ENCODE measurements around the gene PTCHD1.

DNA sequence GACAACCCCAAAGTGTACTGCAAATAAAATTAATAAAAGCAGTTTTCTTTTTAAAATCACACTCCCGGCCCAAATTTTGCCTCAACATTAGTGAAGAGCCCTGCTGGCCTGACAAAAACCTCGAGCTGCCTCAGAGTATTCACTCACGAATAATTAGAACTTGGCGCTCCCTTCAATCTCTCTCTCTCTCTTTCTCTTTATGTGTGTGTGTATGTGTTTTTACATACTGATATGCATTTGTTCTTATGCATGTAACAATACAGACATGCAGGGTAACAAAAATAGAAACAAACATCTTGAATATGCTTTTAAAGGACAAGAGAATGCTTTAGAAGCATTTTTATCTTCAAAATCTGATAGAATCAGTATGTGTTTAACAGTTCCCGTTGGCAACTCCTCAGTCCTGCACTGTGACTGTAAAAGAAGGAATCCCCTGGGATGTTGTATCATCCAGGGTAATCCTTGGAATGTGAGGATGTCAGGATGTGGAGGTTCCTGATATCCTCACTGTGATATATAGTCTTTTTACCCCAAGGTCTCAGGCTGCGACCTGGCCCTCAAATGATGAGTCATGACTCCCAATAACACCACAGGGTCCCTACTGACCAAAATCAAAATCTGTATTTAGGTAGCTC is 53.0 kb downstream of the PTCHD1 start:
- TF ChIP-seq, protein P1, sequence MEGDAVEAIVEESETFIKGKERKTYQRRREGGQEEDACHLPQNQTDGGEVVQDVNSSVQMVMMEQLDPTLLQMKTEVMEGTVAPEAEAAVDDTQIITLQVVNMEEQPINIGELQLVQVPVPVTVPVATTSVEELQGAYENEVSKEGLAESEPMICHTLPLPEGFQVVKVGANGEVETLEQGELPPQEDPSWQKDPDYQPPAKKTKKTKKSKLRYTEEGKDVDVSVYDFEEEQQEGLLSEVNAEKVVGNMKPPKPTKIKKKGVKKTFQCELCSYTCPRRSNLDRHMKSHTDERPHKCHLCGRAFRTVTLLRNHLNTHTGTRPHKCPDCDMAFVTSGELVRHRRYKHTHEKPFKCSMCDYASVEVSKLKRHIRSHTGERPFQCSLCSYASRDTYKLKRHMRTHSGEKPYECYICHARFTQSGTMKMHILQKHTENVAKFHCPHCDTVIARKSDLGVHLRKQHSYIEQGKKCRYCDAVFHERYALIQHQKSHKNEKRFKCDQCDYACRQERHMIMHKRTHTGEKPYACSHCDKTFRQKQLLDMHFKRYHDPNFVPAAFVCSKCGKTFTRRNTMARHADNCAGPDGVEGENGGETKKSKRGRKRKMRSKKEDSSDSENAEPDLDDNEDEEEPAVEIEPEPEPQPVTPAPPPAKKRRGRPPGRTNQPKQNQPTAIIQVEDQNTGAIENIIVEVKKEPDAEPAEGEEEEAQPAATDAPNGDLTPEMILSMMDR (IDR thresholded peaks at IDR 0.05): no peak
- TF ChIP-seq SMAD3 (CRISPR knock-in tag; IDR thresholded peaks at IDR 0.05; ENCODE audit: borderline replicate concordance) (no peak), KAT7 (CRISPR knock-in tag; IDR thresholded peaks at IDR 0.05; ENCODE audit: borderline replicate concordance) (no peak), NR3C1 (CRISPR knock-in tag; conservative IDR thresholded peaks at IDR 0.05; ENCODE audit: low read depth) (no peak), RORB (CRISPR knock-in tag; IDR thresholded peaks at IDR 0.05) (no peak), SOX15 (CRISPR knock-in tag; IDR thresholded peaks at IDR 0.05) (no peak), NFYB (CRISPR knock-in tag; conservative IDR thresholded peaks at IDR 0.05; ENCODE audit: low read depth) (no peak)
- TF ChIP-seq, protein P2, sequence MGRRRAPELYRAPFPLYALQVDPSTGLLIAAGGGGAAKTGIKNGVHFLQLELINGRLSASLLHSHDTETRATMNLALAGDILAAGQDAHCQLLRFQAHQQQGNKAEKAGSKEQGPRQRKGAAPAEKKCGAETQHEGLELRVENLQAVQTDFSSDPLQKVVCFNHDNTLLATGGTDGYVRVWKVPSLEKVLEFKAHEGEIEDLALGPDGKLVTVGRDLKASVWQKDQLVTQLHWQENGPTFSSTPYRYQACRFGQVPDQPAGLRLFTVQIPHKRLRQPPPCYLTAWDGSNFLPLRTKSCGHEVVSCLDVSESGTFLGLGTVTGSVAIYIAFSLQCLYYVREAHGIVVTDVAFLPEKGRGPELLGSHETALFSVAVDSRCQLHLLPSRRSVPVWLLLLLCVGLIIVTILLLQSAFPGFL (CRISPR knock-in tag; IDR thresholded peaks at IDR 0.05; ENCODE audit: borderline replicate concordance): no peak
- TF ChIP-seq, protein P3, sequence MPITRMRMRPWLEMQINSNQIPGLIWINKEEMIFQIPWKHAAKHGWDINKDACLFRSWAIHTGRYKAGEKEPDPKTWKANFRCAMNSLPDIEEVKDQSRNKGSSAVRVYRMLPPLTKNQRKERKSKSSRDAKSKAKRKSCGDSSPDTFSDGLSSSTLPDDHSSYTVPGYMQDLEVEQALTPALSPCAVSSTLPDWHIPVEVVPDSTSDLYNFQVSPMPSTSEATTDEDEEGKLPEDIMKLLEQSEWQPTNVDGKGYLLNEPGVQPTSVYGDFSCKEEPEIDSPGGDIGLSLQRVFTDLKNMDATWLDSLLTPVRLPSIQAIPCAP (CRISPR knock-in tag; IDR thresholded peaks at IDR 0.05): no peak
